ENCODE results near the gene KDM1B. TPM values are rescaled to one million over a fixed set of nuclear protein-coding genes. Genes with fewer than 3 reads are reported as not detected.

Gene KDM1B
- total RNA-seq, 1 donor from 2014 or later, result 13.5 TPM

- no peak for DNase-seq (ENCODE audit: extremely low read depth, low read depth, low spot score)
Measured at GRCh38 chr6:18259675-18260447, 104.6 kb downstream of the KDM1B start.

GRCh38 chr6:18260448-18261106, 105.4 kb downstream of the KDM1B start:
- no peak for DNase-seq (ENCODE audit: extremely low read depth, low read depth, low spot score)

GRCh38 chr6:18261877-18262276, 106.7 kb downstream of the KDM1B start:
- DNase-seq (ENCODE audit: extremely low read depth, low read depth, low spot score), result no peak

- no peak for DNase-seq (ENCODE audit: extremely low read depth, low read depth, low spot score)
Measured at GRCh38 chr6:18262702-18263417, 107.6 kb downstream of the KDM1B start.

- DNase-seq (ENCODE audit: extremely low read depth, low read depth, low spot score), result no peak
Measured at GRCh38 chr6:18263418-18264218, 108.4 kb downstream of the KDM1B start.

- no peak for DNase-seq (ENCODE audit: extremely low read depth, low read depth, low spot score)
Measured at GRCh38 chr6:18264219-18264922, 109.1 kb downstream of the KDM1B start, which contains the start of gene DEK. TSS of gene DEK (minus strand) at chr6:18264530. CDS start at chr6:18263987, 543 bp downstream.

GRCh38 chr6:18264923-18265377, 109.7 kb downstream of the KDM1B start:
- no peak for DNase-seq (ENCODE audit: extremely low read depth, low read depth, low spot score)

GRCh38 chr6:18265787-18266522, 110.7 kb downstream of the KDM1B start:
- no peak for DNase-seq (ENCODE audit: extremely low read depth, low read depth, low spot score)

- no peak for DNase-seq (ENCODE audit: extremely low read depth, low read depth, low spot score)
Measured at GRCh38 chr6:18266523-18266912, 111.3 kb downstream of the KDM1B start.

- DNase-seq (ENCODE audit: extremely low read depth, low read depth, low spot score), result no peak
Measured at GRCh38 chr6:18268066-18268465, 112.8 kb downstream of the KDM1B start.

GRCh38 chr6:18269253-18269652, 114.0 kb downstream of the KDM1B start:
- no peak for DNase-seq (ENCODE audit: extremely low read depth, low read depth, low spot score)

- DNase-seq (ENCODE audit: extremely low read depth, low read depth, low spot score), result no peak
Measured at GRCh38 chr6:18269717-18270116, 114.5 kb downstream of the KDM1B start.

GRCh38 chr6:18270216-18270615, 115.0 kb downstream of the KDM1B start:
- no peak for DNase-seq (ENCODE audit: extremely low read depth, low read depth, low spot score)

Other genes with a start within 250 kb of the KDM1B start
- 57.5 and 59.7 TPM in 2 replicates for gene KIF13A, start 167.8 kb upstream of the KDM1B start, total RNA-seq
- gene NHLRC1, start 32.7 kb upstream of the KDM1B start, total RNA-seq, result 3.6 and 3.8 TPM in 2 replicates
- 10.4 and 10.5 TPM in 2 replicates for gene TPMT, start 345 bp upstream of the KDM1B start, total RNA-seq
- gene DEK, start 109.1 kb downstream of the KDM1B start, total RNA-seq, result 46.0 and 78.8 TPM in 2 replicates
- gene RNF144B, start 231.9 kb downstream of the KDM1B start, total RNA-seq, result 30.3 and 33.4 TPM in 2 replicates